ENCODE results near the gene ANKRD31.
"Not testable (repeated sequence)": the region's sequence is repeated elsewhere in the genome, so short reads cannot be mapped to it uniquely, and the experiment has no call there.

ANKRD31 gene

GRCh38 chr5:75088648-75089047, 148.0 kb downstream of the ANKRD31 start:
- no peak overlapping the region for H3K4me3 ChIP-seq (ENCODE audit: low read length)
- TF ChIP-seq, protein P1, sequence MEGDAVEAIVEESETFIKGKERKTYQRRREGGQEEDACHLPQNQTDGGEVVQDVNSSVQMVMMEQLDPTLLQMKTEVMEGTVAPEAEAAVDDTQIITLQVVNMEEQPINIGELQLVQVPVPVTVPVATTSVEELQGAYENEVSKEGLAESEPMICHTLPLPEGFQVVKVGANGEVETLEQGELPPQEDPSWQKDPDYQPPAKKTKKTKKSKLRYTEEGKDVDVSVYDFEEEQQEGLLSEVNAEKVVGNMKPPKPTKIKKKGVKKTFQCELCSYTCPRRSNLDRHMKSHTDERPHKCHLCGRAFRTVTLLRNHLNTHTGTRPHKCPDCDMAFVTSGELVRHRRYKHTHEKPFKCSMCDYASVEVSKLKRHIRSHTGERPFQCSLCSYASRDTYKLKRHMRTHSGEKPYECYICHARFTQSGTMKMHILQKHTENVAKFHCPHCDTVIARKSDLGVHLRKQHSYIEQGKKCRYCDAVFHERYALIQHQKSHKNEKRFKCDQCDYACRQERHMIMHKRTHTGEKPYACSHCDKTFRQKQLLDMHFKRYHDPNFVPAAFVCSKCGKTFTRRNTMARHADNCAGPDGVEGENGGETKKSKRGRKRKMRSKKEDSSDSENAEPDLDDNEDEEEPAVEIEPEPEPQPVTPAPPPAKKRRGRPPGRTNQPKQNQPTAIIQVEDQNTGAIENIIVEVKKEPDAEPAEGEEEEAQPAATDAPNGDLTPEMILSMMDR (IDR thresholded peaks at IDR 0.05; ENCODE audit: insufficient read depth, low read depth, low read length, missing control alignments), result no peak
- DNase-seq (ENCODE audit: low read depth), result no peak

DNA sequence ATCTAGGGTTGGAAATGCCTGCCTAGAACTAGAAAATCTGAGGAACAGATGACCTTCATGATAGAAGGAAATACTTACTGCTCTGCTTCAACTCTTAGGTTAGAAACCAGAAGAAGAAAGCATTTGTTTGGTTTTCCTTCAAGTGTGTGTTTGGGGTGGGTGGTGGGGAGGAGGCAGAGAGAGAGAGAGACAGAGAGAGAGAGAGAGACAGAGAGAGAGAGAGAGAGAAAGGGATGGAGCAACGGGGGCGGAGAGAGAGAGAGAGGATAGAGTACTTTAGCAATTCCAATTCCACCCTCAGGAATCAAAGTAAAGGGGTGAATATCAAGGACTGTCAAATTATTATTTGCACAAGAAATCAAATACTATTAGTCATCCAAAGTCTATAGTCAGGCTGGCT, 155.2 kb downstream of the ANKRD31 start:
- no peak overlapping the region for H3K4me3 ChIP-seq (ENCODE audit: low read length)
- DNase-seq (ENCODE audit: low read depth), result no peak
- TF ChIP-seq, protein P1 (IDR thresholded peaks at IDR 0.05; ENCODE audit: insufficient read depth, low read depth, low read length, missing control alignments), result no peak

DNA sequence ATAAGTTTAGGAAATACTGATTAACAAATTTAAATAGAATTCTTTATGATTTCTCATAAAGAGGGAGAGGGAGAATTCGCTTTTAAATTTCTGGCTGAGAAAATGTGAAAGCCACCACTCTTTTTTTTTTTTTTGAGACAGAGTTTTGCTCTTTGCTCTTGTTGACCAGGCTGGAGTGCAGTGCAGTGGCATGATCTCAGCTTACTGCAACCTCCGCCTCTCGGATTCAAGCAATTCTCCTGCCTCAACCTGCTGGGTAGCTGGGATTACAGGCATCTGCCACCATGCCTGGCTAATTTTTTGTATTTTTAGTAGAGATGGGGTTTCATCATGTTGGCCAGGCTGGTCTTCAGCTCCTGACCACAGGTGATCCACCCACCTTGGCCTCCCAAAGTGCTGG, 157.3 kb downstream of the ANKRD31 start:
- DNase-seq (ENCODE audit: low read depth); H3K4me3 ChIP-seq (ENCODE audit: low read length): not testable (repeated sequence)

DNA sequence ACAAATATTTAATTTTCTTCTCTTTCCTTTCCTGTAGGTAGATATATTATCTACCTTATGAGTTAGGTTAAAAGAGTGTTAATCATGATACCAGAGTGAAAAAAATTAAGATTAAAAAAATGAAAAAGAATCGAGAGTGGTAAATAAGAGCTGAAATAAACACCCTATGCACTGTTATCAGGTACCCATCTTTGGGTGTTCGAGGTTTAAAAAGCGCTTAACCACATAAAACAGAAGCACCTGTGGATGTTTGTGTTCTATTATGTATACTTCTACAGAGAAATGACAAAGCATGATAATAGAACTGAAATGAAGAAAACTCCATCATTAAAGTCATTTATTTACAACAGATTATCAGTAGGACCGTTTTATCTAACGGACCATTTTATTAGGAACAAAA, 158.7 kb downstream of the ANKRD31 start:
- no peak overlapping the region for H3K4me3 ChIP-seq (ENCODE audit: low read length)
- no peak for DNase-seq (ENCODE audit: low read depth)
- TF ChIP-seq, protein P1 (IDR thresholded peaks at IDR 0.05; ENCODE audit: insufficient read depth, low read depth, low read length, missing control alignments), result no peak

DNA sequence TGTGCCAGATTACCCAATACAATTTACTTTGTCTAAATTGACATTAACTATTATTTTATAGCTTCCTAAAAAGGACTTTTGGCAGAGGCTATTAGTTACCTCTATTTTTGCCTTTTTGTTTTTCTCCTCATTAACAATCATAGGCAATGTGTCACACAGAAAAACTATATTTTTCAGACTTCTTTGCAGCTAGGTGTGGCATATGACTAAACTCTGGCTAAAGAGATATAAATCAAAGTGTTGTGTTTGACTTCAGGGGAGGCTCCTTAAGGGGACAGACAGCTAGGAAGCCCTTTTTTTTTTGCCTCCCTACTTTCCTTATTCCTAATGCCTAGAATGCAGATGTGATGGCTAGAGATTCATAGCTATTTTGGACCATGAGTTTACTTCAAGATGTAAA, 164.6 kb downstream of the ANKRD31 start:
- H3K4me3 ChIP-seq (ENCODE audit: low read length), result no peak overlapping the region
- no peak for DNase-seq (ENCODE audit: low read depth)
- TF ChIP-seq, protein P1 (IDR thresholded peaks at IDR 0.05; ENCODE audit: insufficient read depth, low read depth, low read length, missing control alignments), result no peak

GRCh38 chr5:75071100-75071499, 165.6 kb downstream of the ANKRD31 start:
- no peak for DNase-seq (ENCODE audit: low read depth)
- TF ChIP-seq, protein P1 (IDR thresholded peaks at IDR 0.05; ENCODE audit: insufficient read depth, low read depth, low read length, missing control alignments), result no peak
- no peak overlapping the region for H3K4me3 ChIP-seq (ENCODE audit: low read length)

DNA sequence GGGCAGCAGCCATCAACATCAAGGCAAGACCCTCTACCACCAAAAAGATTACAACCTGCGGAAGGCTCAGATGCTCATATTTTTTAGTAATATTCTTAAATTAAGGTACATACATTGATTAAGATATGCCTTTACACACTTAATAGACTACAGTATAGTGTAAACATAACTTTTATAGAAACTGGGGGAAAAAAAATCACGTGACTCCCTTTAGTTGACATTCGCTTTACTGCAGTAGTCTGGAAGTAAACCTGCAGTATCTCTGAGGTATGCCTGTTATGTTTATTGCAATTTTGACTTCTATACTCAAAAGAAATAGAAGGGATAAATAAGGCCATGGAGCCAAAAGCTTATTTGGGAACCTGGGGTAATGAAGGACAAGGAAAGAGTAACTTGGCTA, 169.2 kb downstream of the ANKRD31 start:
- TF ChIP-seq, protein P1 (IDR thresholded peaks at IDR 0.05; ENCODE audit: insufficient read depth, low read depth, low read length, missing control alignments), result no peak
- no peak overlapping the region for H3K4me3 ChIP-seq (ENCODE audit: low read length)
- no peak for DNase-seq (ENCODE audit: low read depth)

Measured in epithelial cell of esophagus (primary cell).